RWPE2 (cell line): ENCODE data around the gene PADI6.
"Not testable (repeated sequence)": the region's sequence is repeated elsewhere in the genome, so short reads cannot be mapped to it uniquely, and the experiment has no call there.

Experiments
- ATAC-seq: fragments of 200-7000 bp; cut with Tn5 transposase; 3 replicates; pipeline ENCODE4 v1.9.1; 2021; ENCODE audit warnings: low read depth
- DNase-seq: peaks from one replicate; pipeline ENCODE4 v3.0.0-alpha.2; 2020; ENCODE audit warnings: low spot score
- H3K27ac ChIP-seq: fragments of 450-650 bp; 2 replicates; pipeline ENCODE4 v1.5.1; 2017; ENCODE audit warnings: mild to moderate bottlenecking; ENCODE audit not compliant: poor library complexity, severe bottlenecking
- H3K27me3 ChIP-seq: fragments of 250-450 bp; sonication (Bioruptor Pico); 2 replicates; pipeline ENCODE4 v1.5.1; 2021; ENCODE audit warnings: mild to moderate bottlenecking, moderate library complexity; ENCODE audit not compliant: insufficient read depth, poor library complexity, severe bottlenecking
- H3K36me3 ChIP-seq: fragments of 250-450 bp; sonication (Bioruptor Pico); 2 replicates; pipeline ENCODE4 v1.5.1; 2020; ENCODE audit warnings: low read depth, mild to moderate bottlenecking, moderate library complexity
- H3K4me1 ChIP-seq: fragments of 250-450 bp; sonication (Bioruptor Pico); 2 replicates; pipeline ENCODE4 v1.5.1; 2021; ENCODE audit warnings: mild to moderate bottlenecking, moderate library complexity; ENCODE audit not compliant: insufficient read depth, poor library complexity, severe bottlenecking
- H3K4me3 ChIP-seq: fragments of 250-450 bp; sonication (Bioruptor Pico); 2 replicates; pipeline ENCODE4 v1.5.1; 2021; ENCODE audit warnings: mild to moderate bottlenecking, moderate library complexity; ENCODE audit not compliant: severe bottlenecking
- H3K9me3 ChIP-seq: fragments of 250-450 bp; sonication (Bioruptor Pico); 2 replicates; pipeline ENCODE4 v1.5.1; 2021; ENCODE audit warnings: mild to moderate bottlenecking, moderate library complexity; ENCODE audit not compliant: severe bottlenecking
- TF ChIP-seq, protein P1 (sequence below): fragments of 450-650 bp; IDR thresholded peaks from one replicate; pipeline ENCODE4 v1.5.1; 2017; ENCODE audit warnings: mild to moderate bottlenecking, moderate library complexity; ENCODE audit not compliant: poor library complexity, severe bottlenecking

Gene PADI6

DNA sequence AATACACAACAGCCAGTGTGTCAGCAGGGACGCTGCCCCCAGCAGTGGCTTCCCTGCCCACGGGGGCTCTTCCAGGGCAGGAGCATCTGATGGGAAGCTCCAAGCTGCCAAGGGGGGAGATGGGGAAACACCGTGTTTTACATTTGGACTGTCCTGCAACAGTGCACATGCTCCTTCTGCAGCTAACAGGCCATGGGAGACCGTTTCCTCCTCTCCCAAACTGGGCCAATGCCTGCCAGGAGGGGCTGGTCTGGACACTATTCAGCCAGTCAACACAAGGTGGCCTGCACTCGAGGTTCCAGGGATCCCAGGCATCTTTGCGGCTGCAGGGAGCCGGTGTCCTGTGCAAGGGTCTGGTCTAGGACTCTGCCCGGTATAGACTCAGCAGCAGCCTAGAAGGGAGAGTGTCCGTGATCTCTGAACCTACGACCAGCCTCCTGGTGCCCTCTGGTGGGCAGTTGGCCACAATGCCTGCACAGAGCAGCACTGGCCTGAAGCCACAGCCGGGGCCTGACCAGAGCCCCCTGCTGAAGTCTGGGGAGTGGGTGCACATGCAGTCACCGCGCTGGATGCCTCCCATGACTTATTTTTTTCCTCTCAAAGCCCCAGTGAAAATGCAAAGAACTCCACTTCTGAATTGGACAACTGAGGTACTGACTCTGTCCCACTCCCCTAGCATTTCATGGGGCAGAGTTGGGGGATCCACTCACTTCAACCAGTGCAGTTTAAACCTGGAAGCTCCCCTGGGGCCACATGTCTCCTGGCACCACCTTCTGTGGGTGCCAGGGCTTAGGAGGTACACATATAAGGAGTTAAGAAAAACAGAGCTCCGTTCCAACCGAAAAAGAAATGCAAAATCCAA is 34.1 kb downstream of the PADI6 start:
- TF ChIP-seq, protein P1, sequence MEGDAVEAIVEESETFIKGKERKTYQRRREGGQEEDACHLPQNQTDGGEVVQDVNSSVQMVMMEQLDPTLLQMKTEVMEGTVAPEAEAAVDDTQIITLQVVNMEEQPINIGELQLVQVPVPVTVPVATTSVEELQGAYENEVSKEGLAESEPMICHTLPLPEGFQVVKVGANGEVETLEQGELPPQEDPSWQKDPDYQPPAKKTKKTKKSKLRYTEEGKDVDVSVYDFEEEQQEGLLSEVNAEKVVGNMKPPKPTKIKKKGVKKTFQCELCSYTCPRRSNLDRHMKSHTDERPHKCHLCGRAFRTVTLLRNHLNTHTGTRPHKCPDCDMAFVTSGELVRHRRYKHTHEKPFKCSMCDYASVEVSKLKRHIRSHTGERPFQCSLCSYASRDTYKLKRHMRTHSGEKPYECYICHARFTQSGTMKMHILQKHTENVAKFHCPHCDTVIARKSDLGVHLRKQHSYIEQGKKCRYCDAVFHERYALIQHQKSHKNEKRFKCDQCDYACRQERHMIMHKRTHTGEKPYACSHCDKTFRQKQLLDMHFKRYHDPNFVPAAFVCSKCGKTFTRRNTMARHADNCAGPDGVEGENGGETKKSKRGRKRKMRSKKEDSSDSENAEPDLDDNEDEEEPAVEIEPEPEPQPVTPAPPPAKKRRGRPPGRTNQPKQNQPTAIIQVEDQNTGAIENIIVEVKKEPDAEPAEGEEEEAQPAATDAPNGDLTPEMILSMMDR = peak; percentile 85
- DNase-seq (no peak), ATAC-seq (peak; percentile 76)
- H3K4me3 ChIP-seq = no peak overlapping the region
- no peak overlapping the region for H3K27ac ChIP-seq
- no peaks in the 10 kb centered on the region for H3K9me3 ChIP-seq
- peaks cover 37% of the 10 kb centered on the region for H3K36me3 ChIP-seq
- H3K4me1 ChIP-seq = peaks cover 7% of the 10 kb centered on the region
- H3K27me3 ChIP-seq = no peaks in the 10 kb centered on the region

DNA sequence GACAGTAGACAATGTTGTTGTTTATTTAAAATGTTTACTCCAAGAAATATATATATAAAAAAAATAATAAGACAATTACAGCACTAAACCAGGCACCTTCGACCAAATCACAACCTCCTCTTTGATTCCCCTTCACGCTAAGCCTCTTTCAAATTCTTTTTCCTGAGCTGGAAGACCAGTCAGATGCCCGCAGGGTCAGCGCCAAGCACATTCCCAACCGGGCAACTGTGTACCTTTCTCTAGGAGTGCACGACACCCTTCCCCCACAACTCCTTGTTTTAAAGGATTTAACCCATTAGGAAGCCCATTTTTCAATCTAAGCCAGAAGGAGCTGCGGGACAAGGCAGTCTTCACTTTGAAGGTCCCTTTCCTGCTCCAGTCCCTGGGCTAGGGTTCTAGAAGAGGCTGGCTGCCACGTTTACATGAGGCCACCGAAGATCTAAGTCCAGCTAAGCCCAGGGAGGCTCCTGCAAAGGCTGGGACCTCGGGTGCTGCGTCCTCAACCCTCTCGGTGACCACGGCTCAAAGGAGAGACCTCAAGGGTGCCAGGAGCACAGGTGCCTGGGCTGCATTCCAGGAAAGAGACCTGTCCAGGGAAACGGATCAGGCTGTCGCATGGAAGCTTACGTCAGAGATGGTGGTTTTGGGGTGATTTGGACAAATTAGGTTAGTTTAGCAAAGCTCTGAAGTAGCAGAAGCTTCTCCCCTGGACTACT is 34.9 kb downstream of the PADI6 start:
- H3K36me3 ChIP-seq = peaks cover 45% of the 10 kb centered on the region
- H3K9me3 ChIP-seq, H3K27me3 ChIP-seq, H3K27ac ChIP-seq, DNase-seq, H3K4me1 ChIP-seq, ATAC-seq, H3K4me3 ChIP-seq: not testable (repeated sequence)

DNA sequence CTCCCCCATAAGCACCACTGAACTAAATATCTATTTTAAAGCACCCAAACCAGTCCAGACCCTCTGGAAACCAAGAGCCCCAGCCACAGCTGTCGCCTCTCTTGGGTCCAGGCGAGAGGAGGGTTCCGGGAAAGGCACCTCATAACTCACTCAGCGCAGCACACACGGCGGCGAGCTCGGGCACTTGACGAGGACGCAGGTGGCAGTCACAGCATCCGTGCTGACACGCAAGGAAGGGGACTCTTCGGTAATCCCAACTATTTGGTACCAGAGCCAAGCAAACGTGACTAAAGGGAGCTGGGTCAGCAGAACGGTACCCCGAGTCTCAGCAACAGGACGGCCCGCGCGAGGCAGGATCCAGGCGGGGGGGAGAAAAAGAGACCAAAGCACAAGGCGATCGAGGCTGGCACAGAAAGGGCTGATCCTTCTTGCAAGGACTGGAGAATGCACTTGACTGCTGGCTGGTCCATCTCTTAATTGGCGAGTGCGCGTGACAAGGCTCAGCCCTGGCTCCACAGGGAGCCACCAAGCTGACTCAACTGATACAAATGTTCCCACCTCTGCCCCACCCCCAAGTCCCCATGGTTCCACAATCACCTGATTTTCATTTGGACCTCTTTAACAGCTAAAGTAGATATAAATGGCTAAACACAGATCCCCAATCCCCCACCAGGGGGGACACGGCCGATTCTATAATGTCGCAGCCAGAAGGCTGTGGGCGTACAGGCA is 36.0 kb downstream of the PADI6 start:
- ATAC-seq, H3K27ac ChIP-seq, H3K4me3 ChIP-seq, H3K4me1 ChIP-seq, H3K27me3 ChIP-seq, DNase-seq, H3K9me3 ChIP-seq: not testable (repeated sequence)
- H3K36me3 ChIP-seq = peaks cover 55% of the 10 kb centered on the region

DNA sequence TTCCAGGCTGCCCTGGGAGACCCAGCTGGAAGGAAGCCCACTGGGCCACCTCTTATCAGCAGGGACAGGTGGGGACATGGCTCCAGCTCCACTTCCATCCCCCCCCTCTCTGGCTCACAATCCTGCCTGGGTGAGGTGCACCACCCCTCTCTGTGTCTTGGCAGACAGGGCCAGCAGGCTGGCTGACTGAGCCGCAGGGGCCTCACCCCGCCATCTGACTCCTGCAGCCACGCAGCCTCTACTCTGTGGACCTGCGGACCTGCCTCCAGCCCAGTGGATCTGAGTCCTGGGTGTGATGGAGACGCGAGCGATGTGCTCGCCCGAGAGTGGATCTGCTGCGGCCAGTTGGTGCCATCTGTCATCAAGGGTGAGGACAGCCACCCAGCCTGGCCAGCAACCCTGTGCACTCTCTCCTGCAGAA is 37.4 kb downstream of the PADI6 start:
- DNase-seq = no peak
- Histone ChIP-seq H3K36me3 (peaks cover 70% of the 10 kb centered on the region), H3K27ac (no peak overlapping the region), H3K27me3 (no peaks in the 10 kb centered on the region), H3K4me3 (no peak overlapping the region), H3K4me1 (no peaks in the 10 kb centered on the region), H3K9me3 (no peaks in the 10 kb centered on the region)
- TF ChIP-seq, protein P1 = no peak
- ATAC-seq = no peak

DNA sequence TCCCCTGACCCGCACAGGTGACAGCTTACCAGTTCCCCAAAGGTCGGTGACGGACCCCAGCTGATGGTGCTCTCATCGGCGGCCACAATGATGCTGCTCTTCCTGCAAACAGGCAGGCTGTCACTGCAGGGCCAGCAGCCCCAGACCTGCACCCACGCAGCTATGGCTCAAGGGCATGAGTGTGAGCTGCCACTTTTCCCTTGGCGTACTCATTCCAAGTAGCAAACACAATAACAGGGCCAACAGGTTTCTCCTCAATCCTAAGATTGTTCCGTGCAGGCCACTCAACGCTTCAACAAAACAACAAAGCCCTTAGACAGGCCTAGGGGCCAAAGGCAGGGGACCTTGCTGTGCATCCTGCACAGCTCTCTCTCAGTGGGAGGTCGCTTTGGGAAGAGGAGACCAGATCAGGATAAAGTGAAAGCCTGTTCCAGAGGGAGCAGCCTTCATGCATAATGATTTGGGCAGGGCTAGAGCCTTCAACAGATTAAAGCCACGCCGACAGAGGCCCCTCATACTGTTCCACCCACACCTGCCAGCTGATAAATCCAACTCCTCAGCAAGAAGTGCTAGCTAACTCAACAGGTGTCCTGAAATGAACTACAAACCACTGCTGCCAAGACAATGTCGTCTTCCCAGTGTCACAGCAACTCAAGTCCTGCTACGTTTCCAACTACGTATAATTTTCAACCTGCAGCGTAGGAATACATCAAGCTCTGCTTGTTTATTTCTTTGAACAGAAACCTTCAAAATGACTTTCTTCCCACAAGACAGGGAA is 40.3 kb downstream of the PADI6 start:
- no peak overlapping the region for H3K4me3 ChIP-seq
- TF ChIP-seq, protein P1 = no peak
- no peaks in the 10 kb centered on the region for H3K9me3 ChIP-seq
- DNase-seq (no peak), ATAC-seq (no peak)
- peaks cover 95% of the 10 kb centered on the region for H3K36me3 ChIP-seq
- H3K4me1 ChIP-seq = no peaks in the 10 kb centered on the region
- H3K27me3 ChIP-seq = no peaks in the 10 kb centered on the region
- no peak overlapping the region for H3K27ac ChIP-seq
